SK-N-SH treated with all-trans-retinoic acid at 6 μM for 48 hours (cell line): ENCODE data around the gene ZW10.

Experiments
- CSDC2 ChIP-seq: fragments of 250-450 bp; sonication (Bioruptor Pico); IDR thresholded peaks from 2 replicates; pipeline ENCODE4 v1.5.0; 2020; ENCODE audit warnings: mild to moderate bottlenecking, moderate library complexity
- ESRRG ChIP-seq: fragments of 250-450 bp; sonication (Bioruptor Pico); IDR thresholded peaks from 2 replicates; pipeline ENCODE4 v1.6.1; 2021; ENCODE audit warnings: mild to moderate bottlenecking
- GLIS3 ChIP-seq: fragments of 250-450 bp; sonication (Bioruptor Pico); IDR thresholded peaks from 2 replicates; pipeline ENCODE4 v1.5.0; 2020; ENCODE audit warnings: mild to moderate bottlenecking, moderate library complexity
- ZFP30 ChIP-seq: fragments of 450-650 bp; formaldehyde crosslinking; IDR thresholded peaks from 2 replicates; pipeline ENCODE4 v1.5.0; 2022; ENCODE audit warnings: mild to moderate bottlenecking, moderate library complexity

DNA sequence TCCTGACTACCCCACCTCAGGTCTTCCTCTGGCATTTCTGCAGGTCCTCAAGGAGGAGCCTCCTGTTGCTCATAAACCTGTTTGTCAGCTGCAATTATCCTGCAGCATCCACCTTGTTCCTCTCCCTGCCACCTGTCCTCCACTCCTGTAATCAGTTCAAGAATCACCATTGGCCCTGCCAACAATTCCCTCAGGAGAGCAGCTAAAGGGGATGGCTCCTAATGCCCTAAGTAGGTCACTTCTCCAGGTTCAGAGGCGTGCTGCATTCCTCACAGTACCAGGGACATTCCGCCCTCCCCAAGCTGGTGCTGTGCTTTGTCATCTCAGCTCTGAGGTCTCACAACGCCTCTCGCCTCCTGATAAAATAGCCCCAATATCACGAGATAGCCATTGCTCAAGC is 8.2 kb upstream of the ZW10 start:
- TF ChIP-seq ZFP30 (CRISPR knock-in tag), result no peak
- no peak for TF ChIP-seq CSDC2
- TF ChIP-seq GLIS3 (CRISPR knock-in tag), result no peak
- TF ChIP-seq ESRRG (CRISPR knock-in tag), result no peak
